Central memory CD4-positive, alpha-beta T cell (primary cell): Measurements from ENCODE around the gene TMEM192.
"Not testable (repeated sequence)": the region's sequence is repeated elsewhere in the genome, so short reads cannot be mapped to it uniquely, and the experiment has no call there.

Experiments
- DNase-seq: peaks from one replicate; pipeline ENCODE4 v3.0.0; 2022
- total RNA-seq, 3 experiments: gene quantifications; one replicate each; lab custom pipeline; 2026; lab: John Stamatoyannopoulos, UW

The TMEM192 gene
- 13.5 to 39.1 (median 27.8) reads per million in 3 experiments for total RNA-seq

- DNase-seq: peak; percentile 87
Measured at GRCh38 chr4:165112368-165113121, at the start of gene TMEM192. TMEM192 (minus strand) TSS chr4:165112860; CDS start chr4:165112773, 87 bp downstream.

GRCh38 chr4:165158762-165159161 is 46.1 kb upstream of the TMEM192 start:
- DNase-seq: no peak

GRCh38 chr4:165156906-165157305 is 44.2 kb upstream of the TMEM192 start:
- no peak for DNase-seq

- DNase-seq: no peak
Measured at GRCh38 chr4:165154482-165154881, 41.8 kb upstream of the TMEM192 start.

GRCh38 chr4:165152527-165152926 is 39.9 kb upstream of the TMEM192 start:
- DNase-seq: no peak

- no peak for DNase-seq
Measured at GRCh38 chr4:165151734-165152133, 39.1 kb upstream of the TMEM192 start.

GRCh38 chr4:165150545-165150944 is 37.9 kb upstream of the TMEM192 start:
- no peak for DNase-seq

- DNase-seq: no peak
Measured at GRCh38 chr4:165138843-165139242, 26.2 kb upstream of the TMEM192 start.

- no peak for DNase-seq
Measured at GRCh38 chr4:165137205-165137604, 24.5 kb upstream of the TMEM192 start.

- DNase-seq: no peak
Measured at GRCh38 chr4:165136529-165136928, 23.9 kb upstream of the TMEM192 start.

GRCh38 chr4:165133150-165133549 is 20.5 kb upstream of the TMEM192 start:
- DNase-seq: no peak

- peak; percentile 55 for DNase-seq
Measured at GRCh38 chr4:165131247-165131832, 18.7 kb upstream of the TMEM192 start.

GRCh38 chr4:165129924-165130323 is 17.3 kb upstream of the TMEM192 start:
- DNase-seq: no peak

GRCh38 chr4:165125869-165126499 is 13.3 kb upstream of the TMEM192 start:
- DNase-seq: not testable (repeated sequence)

GRCh38 chr4:165124488-165124887 is 11.8 kb upstream of the TMEM192 start:
- DNase-seq: no peak

- no peak for DNase-seq
Measured at GRCh38 chr4:165118256-165118909, 5.7 kb upstream of the TMEM192 start.

- no peak for DNase-seq
Measured at GRCh38 chr4:165115301-165115700, 2.6 kb upstream of the TMEM192 start.

- DNase-seq: no peak
Measured at GRCh38 chr4:165111906-165112367, 723 bp downstream of the TMEM192 start.

- no peak for DNase-seq
Measured at GRCh38 chr4:165106518-165106917, 6.1 kb downstream of the TMEM192 start.

- no peak for DNase-seq
Measured at GRCh38 chr4:165101641-165102040, 11.0 kb downstream of the TMEM192 start.

- DNase-seq: no peak
Measured at GRCh38 chr4:165096776-165097175, 15.9 kb downstream of the TMEM192 start.

- DNase-seq: no peak
Measured at GRCh38 chr4:165095291-165095690, 17.4 kb downstream of the TMEM192 start.

- DNase-seq: no peak
Measured at GRCh38 chr4:165094873-165095272, 17.8 kb downstream of the TMEM192 start.
